GM12878 (cell line): ENCODE results near the gene STX12. TPM values are rescaled to one million over a fixed set of nuclear protein-coding genes. Genes with fewer than 3 reads are reported as not detected.

Experiments used
- ATAC-seq: fragments of 200-7000 bp; cut with Tn5 transposase; 3 replicates; pipeline ENCODE4 v1.9.1; 2020; ENCODE audit warnings: mild to moderate bottlenecking, moderate library complexity
- BruUV-seq: library from RNA; stranded (reverse); fragments of 400-500 nt; replicated peaks from 2 replicates; lab custom pipeline; 2021; lab: Mats Ljungman, UMichigan
- CTCF ChIA-PET: fragments of 300-600 bp; sonication (Branson Sonifier 250); formaldehyde crosslinking; extraction: SDS; loops from one replicate; lab custom pipeline; 2021; ENCODE audit warnings: inconsistent platforms; lab: Yijun Ruan, JAX
- POLR2A ChIA-PET: fragments of 350-600 bp; formaldehyde crosslinking; extraction: SDS; loops from one replicate; lab custom pipeline; 2021; ENCODE audit warnings: inconsistent platforms; lab: Charles Lee
- RAD21 ChIA-PET: fragments of 300-600 bp; sonication (Branson Sonifier 250); formaldehyde crosslinking; loops from one replicate; lab custom pipeline; 2023; ENCODE audit warnings: antibody characterized with exemption; ENCODE audit not compliant: unreplicated experiment; lab: Charles Lee
- SMC1A ChIA-PET: fragments of 300-600 bp; sonication (Branson Sonifier 250); formaldehyde crosslinking; loops from one replicate; lab custom pipeline; 2023; ENCODE audit not compliant: unreplicated experiment, uncharacterized antibody; lab: Charles Lee
- DNase-seq: peaks from one replicate; pipeline ENCODE4 v3.0.0-alpha.2; 2011; ENCODE audit warnings: low read depth, low spot score
- FAIRE-seq: peaks from 3 replicates; lab custom pipeline; 2011; peaks lifted over from hg19 to GRCh38; lab: Jason Lieb, UNC
- H2AFZ ChIP-seq: 2 replicates; pipeline ENCODE4 v1.6.0; 2011; ENCODE audit warnings: low read depth, low read length, control low read depth; ENCODE audit not compliant: control insufficient read depth
- H3K27ac ChIP-seq: 2 replicates; pipeline ENCODE4 v1.5.1; 2011; ENCODE audit warnings: control low read depth; ENCODE audit not compliant: control insufficient read depth, insufficient read depth
- H3K27me3 ChIP-seq, 2 experiments: replicated peaks in 1 of 2; 2 replicates each; pipeline versions ENCODE4 v1.6.0 to v1.6.1; 2011; ENCODE audit warnings: low read length in 1 of 2; ENCODE audit not compliant: control insufficient read depth in 2 of 2, insufficient read depth in 2 of 2
- H3K36me3 ChIP-seq, 2 experiments: 2 replicates each; pipeline ENCODE4 v1.5.1; 2011; ENCODE audit warnings: low read length in 1 of 2; ENCODE audit not compliant: control insufficient read depth in 2 of 2, insufficient read depth in 2 of 2
- H3K4me1 ChIP-seq: 2 replicates; pipeline ENCODE4 v1.6.1; 2011; ENCODE audit warnings: mild to moderate bottlenecking, low read length, moderate library complexity, mixed read lengths; ENCODE audit not compliant: control insufficient read depth, insufficient read depth
- H3K4me2 ChIP-seq: 2 replicates; pipeline ENCODE4 v1.6.0; 2011; ENCODE audit warnings: control low read depth; ENCODE audit not compliant: control insufficient read depth, insufficient read depth
- H3K4me3 ChIP-seq: fragments of 200-600 bp; sonication (generic); 2 replicates; pipeline ENCODE4 v1.5.1; 2016
- H3K79me2 ChIP-seq: 2 replicates; pipeline ENCODE4 v1.6.0; 2011; ENCODE audit warnings: low read length; ENCODE audit not compliant: control insufficient read depth, insufficient read depth
- H3K9ac ChIP-seq: 2 replicates; pipeline ENCODE4 v1.8.0; 2011; ENCODE audit warnings: low read length, control low read depth, mixed read lengths; ENCODE audit not compliant: control insufficient read depth, insufficient read depth
- H3K9me3 ChIP-seq: replicated peaks from 3 replicates; pipeline ENCODE4 v1.5.1; 2011; ENCODE audit warnings: mild to moderate bottlenecking, low read length; ENCODE audit not compliant: control insufficient read depth, insufficient read depth
- H4K20me1 ChIP-seq: 2 replicates; pipeline ENCODE4 v1.6.0; 2011; ENCODE audit not compliant: control insufficient read depth, insufficient read depth
- BHLHE40 ChIP-seq, 2 experiments: fragments of 450-650 bp in 1 of 2; IDR thresholded peaks; 2 replicates each; pipeline ENCODE4 v1.6.1; 2011 to 2017; ENCODE audit warnings: low read depth in 2 of 2, borderline replicate concordance in 1 of 2, improper control_type of control experiment in 1 of 2, low read length in 1 of 2, mild to moderate bottlenecking in 1 of 2
- CBX3 ChIP-seq: fragments of 200-600 bp; sonication (generic); IDR thresholded peaks from 2 replicates; pipeline ENCODE4 v1.6.1; 2016; ENCODE audit warnings: low read depth, borderline replicate concordance
- ETV6 ChIP-seq, 2 experiments: fragments of 450-650 bp in 1 of 2; IDR thresholded peaks in 1 of 2; conservative IDR thresholded peaks in 1 of 2; 2 replicates each; pipeline ENCODE4 v1.6.1; 2014; ENCODE audit warnings: antibody characterized with exemption in 1 of 2, borderline replicate concordance in 1 of 2, low read depth in 1 of 2, mild to moderate bottlenecking in 1 of 2, moderate library complexity in 1 of 2
- EZH2 ChIP-seq: IDR thresholded peaks from 2 replicates; pipeline ENCODE4 v1.6.1; 2012; ENCODE audit warnings: low read depth, mild to moderate bottlenecking, control low read depth, inconsistent platforms, low read length, borderline replicate concordance; ENCODE audit not compliant: control insufficient read depth
- IKZF2 ChIP-seq, 2 experiments: fragments of 450-650 bp; IDR thresholded peaks; 2 replicates each; pipeline ENCODE4 v1.6.1; 2017; ENCODE audit warnings: mild to moderate bottlenecking in 2 of 2, moderate library complexity in 2 of 2
- IRF4 ChIP-seq: IDR thresholded peaks from 2 replicates; pipeline ENCODE4 v1.6.1; 2011; ENCODE audit warnings: low read depth, low read length
- JUNB ChIP-seq: IDR thresholded peaks from 2 replicates; pipeline ENCODE4 v1.6.1; 2016; ENCODE audit warnings: antibody characterized with exemption, mild to moderate bottlenecking
- KAT2A ChIP-seq: conservative IDR thresholded peaks from 2 replicates; pipeline ENCODE4 v1.6.1; 2011; ENCODE audit warnings: low read depth, low read length; ENCODE audit not compliant: control insufficient read depth
- MXI1 ChIP-seq: fragments of 150-350 bp; IDR thresholded peaks from 2 replicates; pipeline ENCODE4 v1.6.1; 2011; ENCODE audit warnings: low read depth, mild to moderate bottlenecking, inconsistent platforms, low read length, improper control_type of control experiment
- MYC ChIP-seq: IDR thresholded peaks from 2 replicates; pipeline ENCODE4 v1.6.1; 2011; ENCODE audit warnings: mild to moderate bottlenecking, low read length, moderate library complexity, inconsistent platforms; ENCODE audit not compliant: insufficient read depth, insufficient replicate concordance, insufficient read length, severe bottlenecking
- POLR2AphosphoS5 ChIP-seq: IDR thresholded peaks from 2 replicates; pipeline ENCODE4 v1.6.1; 2011; ENCODE audit warnings: mild to moderate bottlenecking, low read length, inconsistent platforms
- RAD51 ChIP-seq: fragments of 450-650 bp; IDR thresholded peaks from 2 replicates; pipeline ENCODE4 v1.6.1; 2016; ENCODE audit warnings: moderate library complexity, mild to moderate bottlenecking, inconsistent platforms
- SMC3 ChIP-seq: IDR thresholded peaks from 2 replicates; pipeline ENCODE4 v1.6.1; 2011; ENCODE audit warnings: low read length, improper control_type of control experiment, borderline replicate concordance
- ZNF622 ChIP-seq: fragments of 450-650 bp; IDR thresholded peaks from 2 replicates; pipeline ENCODE4 v1.6.1; 2017; ENCODE audit warnings: mild to moderate bottlenecking, inconsistent platforms
- WGBS: methylation state at CpG from one replicate; pipeline ENCODE4 v1.1.6; 2016; ENCODE audit warnings: low lambda C conversion rate; ENCODE audit not compliant: insufficient replicate concordance, insufficient coverage; ENCODE audit errors: missing lambda C conversion rate; 5-methylcytosine and 5-hydroxymethylcytosine counted together
- in situ Hi-C: fragments of 300-500 bp; cut with MboI; formaldehyde crosslinking; loops from 9 replicates; pipeline ENCODE4 v1.14.3; 2018; ENCODE audit warnings: mixed read lengths
- intact Hi-C: fragments of 100-400 bp; cut with micrococcal nuclease; formaldehyde crosslinking; loops from one replicate; pipeline ENCODE4 v1.14.2; 2022; ENCODE audit not compliant: unreplicated experiment
- polyA plus RNA-seq, 11 experiments: library from polyadenylated mRNA; depleted of rRNA in 4 of 11; unstranded in 6 of 11; stranded (reverse) in 5 of 11; fragments of >200 nt; fragmentation: Nextera tagmentation in 4 of 11; fragmentation: Illumina TruSeq in 1 of 11; extraction: Ambion mirVana in 4 of 11; extraction: Trizol in 1 of 11; gene quantifications; 1 replicate in 1 of 11; 2 replicates in 10 of 11; pipeline versions ENCODE4 v1.2.1 to v1.2.3, GENCODE V29; 2011 to 2016; ENCODE audit warnings: inconsistent platforms in 2 of 11, missing spikeins in 2 of 11, low read depth in 1 of 11
- total RNA-seq, 4 experiments: library from RNA; depleted of rRNA in 3 of 4; stranded (reverse); fragments of >200 nt in 3 of 4; fragmentation: Illumina TruSeq in 1 of 4; extraction: Trizol in 1 of 4; gene quantifications; 2 replicates each; pipeline versions ENCODE4 v1.2.1 to v1.2.3, GENCODE V29; 2013 to 2021
- TF ChIP-seq, protein P1 (sequence below): fragments of 150-350 bp; IDR thresholded peaks from 2 replicates; pipeline ENCODE4 v1.6.1; 2014; ENCODE audit warnings: mild to moderate bottlenecking, low read depth, low read length
- TF ChIP-seq, protein P2 (sequence below): fragments of 450-650 bp; IDR thresholded peaks from 2 replicates; pipeline ENCODE4 v1.6.1; 2017; ENCODE audit warnings: mild to moderate bottlenecking, moderate library complexity

The STX12 gene
- total and polyA plus RNA-seq, 10 of the 15 experiments (the other 5 are each of a cell fraction or from before 2014, with no cell fraction given), result 20.2 to 35.0 (median 28.1) TPM

DNA sequence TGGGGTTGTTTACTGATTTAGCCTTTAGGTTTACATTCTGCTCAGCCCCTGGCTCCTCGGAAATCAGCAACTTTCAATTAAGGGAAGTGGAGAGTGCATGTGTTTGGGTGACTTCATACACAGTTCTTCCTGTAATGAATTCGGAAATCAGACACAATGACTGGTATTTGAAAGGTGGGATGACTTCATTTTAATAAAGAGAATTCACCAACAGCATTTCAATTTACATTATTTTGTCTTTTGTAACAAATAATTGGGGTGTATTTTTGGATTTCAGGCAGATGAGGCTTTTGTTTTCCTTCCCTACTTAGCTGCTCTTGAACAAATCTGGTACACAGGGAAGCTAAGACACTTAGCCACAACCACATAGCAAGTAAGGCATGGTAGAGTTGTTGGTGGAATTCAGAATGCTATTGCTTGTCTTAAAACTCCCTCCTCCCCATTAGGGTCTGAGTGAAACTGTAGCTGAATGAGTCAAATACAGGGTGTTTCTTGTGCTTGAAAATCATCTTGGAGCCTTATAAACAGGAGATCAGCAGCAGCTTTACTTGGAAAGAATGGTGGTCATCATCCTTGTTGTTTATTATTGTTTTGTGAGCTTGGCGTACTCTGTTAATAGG lies 917 bp downstream of the STX12 start:
- ChIA-PET POLR2A (interaction anchor here (0.6 to 3.1 kb wide), 8 partner anchors 10 to 732 kb away, joined by 3 to 26 read pairs (median 4); partner anchors contain the start of genes FAM76A, IFI6 and RCC1), RAD21 (interaction anchor here (1.3 to 3.2 kb wide), 6 partner anchors 48 to 217 kb away, joined by 3 to 41 read pairs (median 8); partner anchors contain the start of genes FAM76A, IFI6 and PPP1R8), SMC1A (interaction anchor here (0.8 to 5.4 kb wide), 11 partner anchors 11 to 149 kb away, joined by 3 to 35 read pairs (median 4); no protein-coding TSS in a partner anchor), CTCF (interaction anchor here (0.6 to 5.3 kb wide), 9 partner anchors 11 to 1082 kb away, joined by 3 to 33 read pairs (median 3); partner anchors contain the start of genes FAM76A, IFI6 and WASF2)
- Histone ChIP-seq H3K27me3 (no peaks in the 10 kb centered on the region), H3K9ac (peak overlapping the region; percentile 94), H3K4me3 (peak overlapping the region; percentile 81), H3K79me2 (peaks cover 57% of the 10 kb centered on the region), H3K9me3 (no peaks in the 10 kb centered on the region), H3K36me3 (peaks cover 0 to 4% of the 10 kb centered on the region in 2 experiments; a peak in 2 of 4 replicates), H3K27ac (peak overlapping the region; percentile 89), H4K20me1 (peaks cover 8% of the 10 kb centered on the region; the same call in 1 of the 2 replicates), H3K4me2 (peak overlapping the region; percentile 68), H2AFZ (peak overlapping the region; percentile 88), H3K4me1 (peaks cover 6% of the 10 kb centered on the region)
- no TSS peak for BruUV-seq
- DNase-seq (no peak), ATAC-seq (peak; percentile 42), FAIRE-seq (no peak)
- in situ Hi-C loops (no loop called here), intact Hi-C loops (loop anchor here (2.0 to 10.0 kb wide), 3 partner anchors 49 to 471 kb away; partner anchors contain the start of genes FAM76A and IFI6)
- WGBS, result 18% methylated on average over 3 of the region's 3 CpGs
- TF ChIP-seq, protein P1, sequence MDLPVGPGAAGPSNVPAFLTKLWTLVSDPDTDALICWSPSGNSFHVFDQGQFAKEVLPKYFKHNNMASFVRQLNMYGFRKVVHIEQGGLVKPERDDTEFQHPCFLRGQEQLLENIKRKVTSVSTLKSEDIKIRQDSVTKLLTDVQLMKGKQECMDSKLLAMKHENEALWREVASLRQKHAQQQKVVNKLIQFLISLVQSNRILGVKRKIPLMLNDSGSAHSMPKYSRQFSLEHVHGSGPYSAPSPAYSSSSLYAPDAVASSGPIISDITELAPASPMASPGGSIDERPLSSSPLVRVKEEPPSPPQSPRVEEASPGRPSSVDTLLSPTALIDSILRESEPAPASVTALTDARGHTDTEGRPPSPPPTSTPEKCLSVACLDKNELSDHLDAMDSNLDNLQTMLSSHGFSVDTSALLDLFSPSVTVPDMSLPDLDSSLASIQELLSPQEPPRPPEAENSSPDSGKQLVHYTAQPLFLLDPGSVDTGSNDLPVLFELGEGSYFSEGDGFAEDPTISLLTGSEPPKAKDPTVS, result no peak
- no peak for TF ChIP-seq POLR2AphosphoS5
- no peak for TF ChIP-seq MYC
- no peak for TF ChIP-seq RAD51
- TF ChIP-seq ETV6 (conservative IDR thresholded peaks at IDR 0.05 in 1 of 2, IDR thresholded peaks at IDR 0.05 in 1 of 2; ENCODE audit: borderline replicate concordance in 1 of 2, low read depth in 1 of 2), result no peak
- no peak for TF ChIP-seq ZNF622
- no peak for TF ChIP-seq KAT2A
- TF ChIP-seq MXI1, result peak; percentile 81; the same call in 1 of the 2 replicates
- TF ChIP-seq CBX3, result no peak
- no peak for TF ChIP-seq IRF4
- TF ChIP-seq IKZF2 (IDR thresholded peaks at IDR 0.05), result peak in 1 of 2 experiments; percentile 11; a peak in 1 of 4 replicates
- no peak for TF ChIP-seq SMC3
- TF ChIP-seq, protein P2, sequence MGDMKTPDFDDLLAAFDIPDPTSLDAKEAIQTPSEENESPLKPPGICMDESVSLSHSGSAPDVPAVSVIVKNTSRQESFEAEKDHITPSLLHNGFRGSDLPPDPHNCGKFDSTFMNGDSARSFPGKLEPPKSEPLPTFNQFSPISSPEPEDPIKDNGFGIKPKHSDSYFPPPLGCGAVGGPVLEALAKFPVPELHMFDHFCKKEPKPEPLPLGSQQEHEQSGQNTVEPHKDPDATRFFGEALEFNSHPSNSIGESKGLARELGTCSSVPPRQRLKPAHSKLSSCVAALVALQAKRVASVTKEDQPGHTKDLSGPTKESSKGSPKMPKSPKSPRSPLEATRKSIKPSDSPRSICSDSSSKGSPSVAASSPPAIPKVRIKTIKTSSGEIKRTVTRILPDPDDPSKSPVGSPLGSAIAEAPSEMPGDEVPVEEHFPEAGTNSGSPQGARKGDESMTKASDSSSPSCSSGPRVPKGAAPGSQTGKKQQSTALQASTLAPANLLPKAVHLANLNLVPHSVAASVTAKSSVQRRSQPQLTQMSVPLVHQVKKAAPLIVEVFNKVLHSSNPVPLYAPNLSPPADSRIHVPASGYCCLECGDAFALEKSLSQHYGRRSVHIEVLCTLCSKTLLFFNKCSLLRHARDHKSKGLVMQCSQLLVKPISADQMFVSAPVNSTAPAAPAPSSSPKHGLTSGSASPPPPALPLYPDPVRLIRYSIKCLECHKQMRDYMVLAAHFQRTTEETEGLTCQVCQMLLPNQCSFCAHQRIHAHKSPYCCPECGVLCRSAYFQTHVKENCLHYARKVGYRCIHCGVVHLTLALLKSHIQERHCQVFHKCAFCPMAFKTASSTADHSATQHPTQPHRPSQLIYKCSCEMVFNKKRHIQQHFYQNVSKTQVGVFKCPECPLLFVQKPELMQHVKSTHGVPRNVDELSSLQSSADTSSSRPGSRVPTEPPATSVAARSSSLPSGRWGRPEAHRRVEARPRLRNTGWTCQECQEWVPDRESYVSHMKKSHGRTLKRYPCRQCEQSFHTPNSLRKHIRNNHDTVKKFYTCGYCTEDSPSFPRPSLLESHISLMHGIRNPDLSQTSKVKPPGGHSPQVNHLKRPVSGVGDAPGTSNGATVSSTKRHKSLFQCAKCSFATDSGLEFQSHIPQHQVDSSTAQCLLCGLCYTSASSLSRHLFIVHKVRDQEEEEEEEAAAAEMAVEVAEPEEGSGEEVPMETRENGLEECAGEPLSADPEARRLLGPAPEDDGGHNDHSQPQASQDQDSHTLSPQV, result no peak
- no peak for TF ChIP-seq BHLHE40 (IDR thresholded peaks at IDR 0.05; ENCODE audit: borderline replicate concordance in 1 of 2, low read depth in 2 of 2, low read length in 1 of 2)
- TF ChIP-seq EZH2, result no peak
- TF ChIP-seq JUNB, result no peak
